K562 (cell line): ENCODE data around the gene LY6G6F. TPM values are rescaled to one million over a fixed set of nuclear protein-coding genes. Genes with fewer than 3 reads are reported as not detected.

ENCODE experiments used
- CC2D1A ChIP-seq: fragments of 450-650 bp; IDR thresholded peaks from 2 replicates; pipeline ENCODE4 v1.6.1; 2017; ENCODE audit warnings: mild to moderate bottlenecking
- COPS2 ChIP-seq: fragments of 450-650 bp; conservative IDR thresholded peaks from 2 replicates; pipeline ENCODE4 v1.6.1; 2016; ENCODE audit warnings: mild to moderate bottlenecking, moderate library complexity
- CREB1 ChIP-seq, 2 experiments: sonication (generic) in 1 of 2; formaldehyde crosslinking in 1 of 2; IDR thresholded peaks; 2 replicates each; pipeline versions ENCODE4 v1.6.1 to v1.8.0; 2012 to 2022; ENCODE audit warnings: inconsistent platforms in 1 of 2, mild to moderate bottlenecking in 1 of 2, missing genetic modification reagents in 1 of 2, moderate library complexity in 1 of 2
- FOSL1 ChIP-seq: fragments of 200-800 bp; sonication (Bioruptor generic); conservative IDR thresholded peaks from 2 replicates; pipeline ENCODE4 v1.6.1; 2016; ENCODE audit warnings: missing genetic modification characterization, missing compliant biosample characterization
- FOXO4 ChIP-seq: fragments of 450-650 bp; formaldehyde crosslinking; IDR thresholded peaks from 2 replicates; pipeline ENCODE4 v1.4.0; 2020; ENCODE audit warnings: mild to moderate bottlenecking, moderate library complexity
- HCFC1 ChIP-seq: IDR thresholded peaks from 2 replicates; pipeline ENCODE4 v1.6.1; 2012; ENCODE audit warnings: low read depth, low read length, improper control_type of control experiment
- IFI16 ChIP-seq: fragments of 250-450 bp; sonication (Bioruptor Pico); IDR thresholded peaks from 2 replicates; pipeline ENCODE4 v2.1.2; 2022; ENCODE audit warnings: mild to moderate bottlenecking, inconsistent platforms
- KDM2B ChIP-seq: fragments of 250-450 bp; sonication (Bioruptor Pico); IDR thresholded peaks from 2 replicates; pipeline ENCODE4 v1.8.0; 2021; ENCODE audit warnings: mild to moderate bottlenecking, moderate library complexity
- LCOR ChIP-seq: sonication (generic); formaldehyde crosslinking; IDR thresholded peaks from 2 replicates; pipeline ENCODE4 v1.8.0; 2022; ENCODE audit warnings: mild to moderate bottlenecking, missing genetic modification reagents
- MTA1 ChIP-seq: fragments of 450-650 bp; IDR thresholded peaks from 2 replicates; pipeline ENCODE4 v1.6.1; 2017; ENCODE audit warnings: borderline replicate concordance
- MTA3 ChIP-seq: fragments of 450-650 bp; formaldehyde crosslinking; IDR thresholded peaks from 2 replicates; pipeline ENCODE4 v1.6.1; 2017; ENCODE audit warnings: mild to moderate bottlenecking, borderline replicate concordance
- MYC ChIP-seq, 2 experiments: fragments of 250-450 bp in 1 of 2; sonication (Bioruptor Pico) in 1 of 2; IDR thresholded peaks; 2 replicates each; pipeline versions ENCODE4 v1.5.1 to v1.6.1; 2012 to 2021; ENCODE audit warnings: low read depth in 2 of 2, borderline replicate concordance in 1 of 2, improper control_type of control experiment in 1 of 2, low read length in 1 of 2, mild to moderate bottlenecking in 1 of 2, moderate library complexity in 1 of 2
- NBN ChIP-seq: fragments of 450-650 bp; IDR thresholded peaks from 2 replicates; pipeline ENCODE4 v1.6.1; 2016; ENCODE audit warnings: low read depth, mild to moderate bottlenecking
- NR3C1 ChIP-seq: sonication (generic); formaldehyde crosslinking; IDR thresholded peaks from 2 replicates; pipeline ENCODE4 v1.8.1; 2022; ENCODE audit warnings: missing genetic modification reagents
- SMARCC2 ChIP-seq: fragments of 450-650 bp; IDR thresholded peaks from 2 replicates; pipeline ENCODE4 v1.6.1; 2017; ENCODE audit warnings: antibody characterized with exemption, moderate library complexity, mild to moderate bottlenecking, low read depth
- SREBF1 ChIP-seq: fragments of 150-350 bp; IDR thresholded peaks from 2 replicates; pipeline ENCODE4 v1.6.1; 2014; ENCODE audit warnings: antibody characterized with exemption, low read depth, low read length, borderline replicate concordance
- SRSF1 ChIP-seq: fragments of 200-400 bp; formaldehyde crosslinking; IDR thresholded peaks from 2 replicates; pipeline ENCODE4 v1.6.1; 2017; ENCODE audit warnings: mild to moderate bottlenecking, low read depth, low read length, moderate library complexity
- WHSC1 ChIP-seq: IDR thresholded peaks from one replicate; pipeline ENCODE4 v1.6.1; 2012; ENCODE audit warnings: low read length, control low read depth, inconsistent platforms
- ZNF224 ChIP-seq: sonication (generic); formaldehyde crosslinking; IDR thresholded peaks from 2 replicates; pipeline ENCODE4 v1.8.0; 2022; ENCODE audit warnings: mild to moderate bottlenecking, missing genetic modification reagents
- ZNF24 ChIP-seq: fragments of 450-650 bp; IDR thresholded peaks from 2 replicates; pipeline ENCODE4 v1.6.1; 2016
- ZNF398 ChIP-seq: fragments of 250-450 bp; sonication (Bioruptor Pico); IDR thresholded peaks from 2 replicates; pipeline ENCODE4 v1.8.0; 2021; ENCODE audit warnings: moderate library complexity, mild to moderate bottlenecking, inconsistent platforms
- ZNF408 ChIP-seq: fragments of 250-450 bp; sonication (Bioruptor Pico); IDR thresholded peaks from 2 replicates; pipeline ENCODE4 v1.4.0; 2020; ENCODE audit warnings: low read depth, mild to moderate bottlenecking, moderate library complexity
- ZNF584 ChIP-seq: fragments of 200-800 bp; sonication (Bioruptor generic); IDR thresholded peaks from 2 replicates; pipeline ENCODE4 v1.6.1; 2016; ENCODE audit warnings: low read depth, mild to moderate bottlenecking, missing genetic modification characterization, missing compliant biosample characterization
- ZNF75A ChIP-seq: fragments of 450-650 bp; formaldehyde crosslinking; IDR thresholded peaks from 2 replicates; pipeline ENCODE4 v1.4.0; 2020; ENCODE audit warnings: mild to moderate bottlenecking
- polyA plus RNA-seq, 8 experiments: library from polyadenylated mRNA; depleted of rRNA in 4 of 8; stranded (reverse) in 5 of 8; unstranded in 3 of 8; fragments of >200 nt; fragmentation: Nextera tagmentation in 2 of 8; fragmentation: Illumina TruSeq in 1 of 8; extraction: Ambion mirVana in 2 of 8; extraction: Trizol in 1 of 8; gene quantifications; 2 replicates each; pipeline versions ENCODE4 v1.2.1 to v1.2.3, GENCODE V29; 2011 to 2014; ENCODE audit warnings: inconsistent platforms in 1 of 8, missing spikeins in 1 of 8
- total RNA-seq, 7 experiments: library from RNA; depleted of rRNA in 6 of 7; stranded (reverse); fragments of >200 nt in 6 of 7; fragmentation: Illumina TruSeq in 2 of 7; extraction: Trizol in 2 of 7; gene quantifications; 2 replicates each; pipeline versions ENCODE4 v1.2.1 to v1.2.3, GENCODE V29; 2011 to 2021; ENCODE audit warnings: low replicate concordance in 1 of 7

The LY6G6F gene
- total and polyA plus RNA-seq, 9 of the 15 experiments (the other 6 are each of a cell fraction or from before 2014, with no cell fraction given), result 0.14 to 0.50 (median 0.28) TPM; not detected in 2

GRCh38 chr6:31737991-31738979 lies 31.6 kb downstream of the LY6G6F start (continued):
- TF ChIP-seq KDM2B (CRISPR knock-in tag) (0 out of 2 replicates have a peak, but pooled peaks have one; percentile 76), NBN (no peak), ZNF75A (no peak), ZNF584 (CRISPR knock-in tag) (no peak), LCOR (no peak), HCFC1 (0 out of 2 replicates have a peak, but pooled peaks have one; percentile 58), ZNF398 (CRISPR knock-in tag) (no peak), MTA3 (no peak), SREBF1 (peak; percentile 61; the same call in 1 of the 2 replicates), CREB1 (IDR thresholded peaks at IDR 0.05) (peak; percentile 83), CREB1 (CRISPR knock-in tag; IDR thresholded peaks at IDR 0.05) (no peak), ZNF408 (no peak), NR3C1 (CRISPR knock-in tag) (no peak), COPS2 (no peak), ZNF24 (no peak), ZNF224 (no peak), CC2D1A (peak; percentile 39; the same call in 1 of the 2 replicates), FOSL1 (tag) (no peak), FOXO4 (CRISPR knock-in tag) (peak; percentile 82), WHSC1 (no peak), MTA1 (peak; percentile 80), SMARCC2 (peak; percentile 54; the same call in 1 of the 2 replicates), SRSF1 (no peak), IFI16 (CRISPR knock-in tag) (0 out of 2 replicates have a peak, but pooled peaks have one; percentile 43), MYC (IDR thresholded peaks at IDR 0.05; ENCODE audit: low read depth, low read length) (peak; percentile 69; the same call in 1 of the 2 replicates), MYC (CRISPR knock-in tag; IDR thresholded peaks at IDR 0.05; ENCODE audit: borderline replicate concordance, low read depth) (peak; percentile 60)
